GM11168 (cell line): ENCODE data around the gene NECAB3.

Experiments
- in situ Hi-C: fragments of 300-500 bp; cut with MboI; formaldehyde crosslinking; loops from one replicate; pipeline ENCODE4 v1.12.0; 2022; ENCODE audit warnings: low sequenced_read_pairs; ENCODE audit not compliant: unreplicated experiment

NECAB3 gene

GRCh38 chr20:33667676-33668465 is 6.4 kb downstream of the NECAB3 start:
- in situ Hi-C loops, result no loop called here

DNA sequence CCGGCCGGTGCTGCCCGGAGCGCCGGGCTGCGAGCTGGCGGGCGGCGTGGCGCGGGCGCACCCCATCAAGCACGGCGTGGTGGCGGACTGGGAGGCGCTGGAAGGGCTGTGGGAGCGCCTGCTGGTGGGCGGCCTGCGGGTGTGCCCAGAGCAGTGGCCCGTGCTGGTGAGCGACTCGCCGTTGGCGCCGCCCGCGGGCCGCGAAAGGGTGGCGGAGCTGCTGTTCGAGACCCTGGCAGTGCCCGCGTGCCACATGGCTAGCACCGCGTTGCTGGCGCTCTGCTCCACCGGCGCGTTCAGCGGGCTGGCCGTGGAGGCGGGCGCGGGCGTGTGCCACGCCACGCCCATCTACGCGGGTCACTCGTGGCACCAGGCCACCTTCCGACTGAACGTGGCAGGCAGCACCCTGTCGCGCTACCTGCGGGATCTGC is 7.0 kb downstream of the NECAB3 start:
- in situ Hi-C loops, result no loop called here

DNA sequence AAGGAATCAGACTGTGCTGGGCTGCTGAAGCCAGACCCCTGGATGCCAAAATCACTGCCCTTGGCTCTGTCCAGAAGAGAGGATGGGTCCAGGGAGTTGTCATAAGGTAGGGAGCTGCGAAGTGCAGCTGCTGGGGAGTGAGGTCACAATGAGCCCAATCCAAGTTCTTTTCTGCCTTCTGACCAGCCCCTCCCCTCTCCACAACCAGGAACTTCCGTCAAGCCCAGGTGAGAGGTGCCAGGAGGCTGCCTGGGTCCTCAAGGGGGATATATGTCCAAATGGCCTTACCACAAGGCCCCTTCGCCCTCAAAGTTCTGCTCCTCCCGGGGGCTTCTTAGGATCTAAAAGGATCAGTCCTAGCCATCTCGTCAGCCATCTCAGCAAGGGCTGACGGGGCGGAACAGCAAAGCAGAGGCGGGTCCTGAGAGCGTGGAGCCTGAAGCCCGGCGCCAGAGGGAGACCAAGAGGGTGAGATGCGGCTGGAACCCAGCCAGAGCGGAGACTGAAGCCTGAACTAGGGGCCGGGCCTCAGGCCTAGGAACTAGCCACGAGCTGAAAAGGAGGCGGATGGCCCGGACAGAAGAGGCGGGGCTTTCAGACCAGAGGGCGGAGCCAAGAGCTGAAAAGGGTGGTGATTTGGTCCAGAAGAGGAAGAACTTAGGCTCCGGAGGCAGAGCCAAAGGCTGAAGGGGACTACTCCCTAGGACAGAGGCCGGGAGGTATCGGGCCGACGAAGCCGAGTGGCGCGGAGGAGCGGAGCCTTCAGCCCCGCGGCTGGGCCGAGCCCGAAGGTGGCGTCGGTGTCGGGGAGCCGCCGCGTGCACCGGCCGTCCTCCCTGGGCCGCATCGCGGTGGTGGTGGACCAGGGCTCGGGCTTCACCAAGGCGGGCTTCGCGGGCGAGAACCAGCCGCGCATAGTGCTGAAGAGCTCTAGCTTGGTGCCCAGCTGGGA is 7.7 kb downstream of the NECAB3 start, which contains the start of gene ACTL10:
ACTL10 (plus strand) TSS at position 651 of the 952 bp plus-strand sequence. CDS start 555 bp downstream, outside the sequence.
- in situ Hi-C loops, result no loop called here

- in situ Hi-C loops, result no loop called here
Observed at GRCh38 chr20:33664762-33665144, 9.5 kb downstream of the NECAB3 start.

DNA sequence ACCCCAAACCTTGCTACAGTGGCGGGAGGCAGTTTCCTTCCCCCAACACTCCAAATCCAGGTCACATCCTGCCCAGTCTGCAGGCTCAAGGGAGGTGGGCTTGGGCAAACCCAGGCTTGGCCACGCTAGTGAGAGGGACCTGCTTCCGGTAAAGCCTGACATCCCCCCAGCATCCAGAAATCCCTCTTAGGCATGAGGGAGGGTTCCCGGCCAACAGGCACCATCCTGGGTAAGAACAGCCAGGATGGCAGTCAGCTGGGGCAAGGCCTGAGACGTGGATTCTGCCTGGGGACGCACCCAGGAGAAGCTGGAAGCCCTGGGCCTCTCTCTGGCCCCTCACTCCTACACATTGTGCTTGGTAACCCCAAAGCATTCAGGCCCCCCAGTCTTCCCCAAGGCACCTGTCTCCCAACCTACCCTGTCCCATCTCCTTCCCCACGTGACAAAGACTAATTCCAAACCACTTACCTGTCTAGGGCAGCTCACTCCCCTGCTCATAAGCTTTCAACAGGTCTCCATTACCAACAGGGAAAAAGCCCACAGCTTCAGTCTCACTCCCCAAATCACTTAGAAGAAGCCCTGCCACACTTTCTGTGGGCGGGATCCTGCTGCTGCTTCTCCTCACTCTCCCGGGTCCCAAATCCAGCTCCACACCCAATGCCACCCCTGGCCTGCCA is 10.0 kb downstream of the NECAB3 start:
- in situ Hi-C loops, result no loop called here

GRCh38 chr20:33663161-33664084 is 10.8 kb downstream of the NECAB3 start:
- in situ Hi-C loops, result no loop called here

DNA sequence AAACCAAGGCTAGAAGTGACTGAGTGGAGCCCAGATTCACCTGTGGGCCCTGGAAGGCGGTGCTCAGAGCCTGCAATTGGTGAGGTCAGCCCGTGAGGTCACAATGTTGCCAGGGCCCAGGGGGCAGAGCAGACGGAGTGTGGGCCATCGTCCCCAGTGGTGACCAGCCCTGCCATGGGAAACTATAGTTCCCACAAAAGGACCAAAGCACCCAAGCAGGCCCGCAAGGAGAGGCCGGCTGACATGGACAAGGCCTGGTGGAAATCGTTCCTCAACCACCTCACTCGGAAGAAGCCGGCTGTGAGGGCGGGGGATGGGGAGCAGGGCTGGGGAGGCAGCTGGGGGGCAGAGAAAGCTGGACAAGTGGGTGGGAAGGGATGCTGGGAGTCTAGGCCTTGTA is 12.1 kb downstream of the NECAB3 start, which contains the start of gene C20orf144:
C20orf144 (plus strand) TSS at position 156 of the 400 bp plus-strand sequence; CDS start at position 175, 19 bp downstream.
- in situ Hi-C loops, result no loop called here

- in situ Hi-C loops, result no loop called here
Observed at GRCh38 chr20:33660685-33661058, 13.6 kb downstream of the NECAB3 start.

DNA sequence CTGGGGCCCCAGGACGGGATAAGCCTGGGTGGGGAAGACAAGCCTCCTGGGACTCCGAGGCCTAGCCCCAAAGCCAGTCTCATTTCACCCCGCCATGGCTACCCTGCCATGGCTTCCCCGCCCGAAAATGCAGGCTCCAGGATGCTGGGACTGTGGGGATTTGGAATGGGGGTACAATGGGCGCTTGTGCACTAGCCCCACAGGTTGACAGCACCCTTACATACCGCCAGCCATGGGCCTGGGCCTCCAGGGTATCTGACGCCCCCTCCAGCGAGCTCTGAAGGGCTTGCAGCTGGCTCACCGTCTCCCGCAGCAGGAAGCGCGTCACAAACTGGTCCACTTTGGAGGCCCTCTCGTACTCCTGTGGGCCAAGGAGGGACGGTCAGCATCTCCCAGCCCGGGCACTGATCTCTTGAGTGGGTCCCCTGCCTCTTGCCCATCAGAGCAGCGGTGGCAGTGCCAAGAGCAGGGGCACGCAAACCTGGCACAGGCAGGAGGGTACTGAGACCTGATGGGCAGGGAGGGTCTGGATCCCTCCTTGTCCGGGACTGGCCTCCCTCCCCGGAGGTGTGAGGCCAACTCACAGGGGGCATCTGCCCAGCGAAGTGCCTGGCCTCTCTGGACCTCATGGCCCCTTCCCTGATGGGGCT is 14.1 kb downstream of the NECAB3 start:
- in situ Hi-C loops, result no loop called here

- in situ Hi-C loops, result no loop called here
Observed at GRCh38 chr20:33659341-33660034, 14.7 kb downstream of the NECAB3 start.

- in situ Hi-C loops, result no loop called here
Observed at GRCh38 chr20:33658929-33659328, 15.3 kb downstream of the NECAB3 start.

DNA sequence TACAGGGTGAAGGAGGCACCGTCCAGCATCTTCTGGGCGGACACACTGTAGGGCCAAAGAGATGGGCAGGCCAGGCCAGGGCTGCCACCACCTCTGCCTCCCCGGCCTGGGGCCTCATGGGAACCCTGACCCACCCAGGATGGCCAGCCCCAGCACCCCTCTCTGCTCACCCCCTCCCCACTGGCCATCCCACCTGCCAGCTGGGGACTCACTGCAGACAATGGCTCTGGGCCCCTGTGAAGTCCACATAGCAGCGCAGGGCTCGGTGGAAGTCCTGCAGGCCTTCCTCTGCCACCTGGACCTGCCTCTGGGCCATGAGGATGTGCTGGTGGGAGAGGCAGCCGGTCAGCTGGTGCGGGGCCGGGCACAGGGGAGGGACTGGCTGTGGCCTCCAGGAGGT is 15.7 kb downstream of the NECAB3 start:
- in situ Hi-C loops, result no loop called here

- in situ Hi-C loops, result no loop called here
Observed at GRCh38 chr20:33657704-33658095, 16.5 kb downstream of the NECAB3 start.

- in situ Hi-C loops, result no loop called here
Observed at GRCh38 chr20:33656783-33657703, 17.2 kb downstream of the NECAB3 start.

DNA sequence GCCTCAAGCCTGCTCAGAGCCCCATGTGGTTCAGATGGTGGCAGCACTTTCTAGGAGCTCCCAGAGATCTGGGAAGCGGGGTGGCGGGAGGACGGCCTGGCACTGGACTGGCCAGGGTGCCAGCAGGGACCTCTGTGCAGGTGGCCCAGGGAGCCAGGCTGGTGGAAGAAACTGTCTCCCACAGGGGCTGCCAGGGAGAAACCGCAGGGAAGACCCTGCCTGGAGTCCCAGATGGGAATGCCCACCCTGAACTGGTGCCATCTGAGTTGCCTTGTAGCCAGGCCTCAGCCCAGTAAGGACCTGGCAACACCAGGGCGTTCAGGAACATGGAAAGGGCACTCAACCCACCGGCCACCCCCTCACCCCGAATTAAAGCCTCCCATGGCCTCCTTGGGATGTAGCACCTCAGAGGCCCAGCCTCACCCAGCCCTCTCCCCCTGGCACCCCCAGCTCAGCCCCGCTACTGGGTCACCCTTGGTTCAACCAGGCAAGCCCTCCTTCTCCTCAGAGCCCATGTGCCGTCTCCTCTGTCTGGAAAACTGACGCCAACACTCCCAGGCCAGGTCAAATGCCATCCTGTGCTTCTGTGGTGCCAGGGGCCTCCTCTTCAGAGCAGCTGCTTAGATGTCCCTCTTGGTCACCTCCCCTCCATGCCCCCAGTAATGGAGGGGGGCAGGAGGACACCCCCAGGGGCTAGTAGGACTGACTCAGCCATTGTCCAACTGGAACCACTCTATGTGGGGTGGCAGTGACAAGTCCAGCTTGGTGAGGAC is 18.0 kb downstream of the NECAB3 start:
- in situ Hi-C loops, result no loop called here

DNA sequence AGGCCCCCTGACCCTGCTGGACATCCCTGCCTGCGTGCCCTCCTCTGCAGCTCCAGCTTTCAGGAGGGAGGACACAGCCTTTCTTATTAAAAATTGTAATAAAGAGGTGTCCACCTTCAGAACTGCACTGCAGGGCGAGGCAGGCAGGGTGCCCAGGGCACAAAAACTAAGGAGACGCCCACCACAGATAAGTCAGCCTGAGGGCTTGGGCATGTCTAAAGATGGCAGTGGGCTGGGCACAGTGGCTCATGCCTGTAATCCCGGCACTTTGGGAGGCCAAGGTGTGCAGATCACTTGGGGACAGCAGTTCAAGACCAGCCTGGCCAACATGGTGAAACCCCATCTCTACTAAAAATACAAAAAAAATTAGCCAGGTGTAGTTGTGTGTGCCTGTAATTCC is 19.1 kb downstream of the NECAB3 start:
- in situ Hi-C loops, result no loop called here
